NB4 (cell line): ENCODE results near the gene RPP30.

Experiments
- DNase-seq: peaks from one replicate; pipeline ENCODE4 v3.0.0; 2010; ENCODE audit warnings: low read depth
- H3K4me3 ChIP-seq: one replicate; pipeline ENCODE4 v1.5.1; 2011; ENCODE audit warnings: mild to moderate bottlenecking, low read depth, low read length, moderate library complexity
- MYC ChIP-seq: IDR thresholded peaks from 2 replicates; pipeline ENCODE4 v1.6.1; 2011; ENCODE audit warnings: low read depth, low read length
- POLR2A ChIP-seq: IDR thresholded peaks from 2 replicates; pipeline ENCODE4 v1.6.1; 2011; ENCODE audit warnings: mild to moderate bottlenecking; ENCODE audit not compliant: insufficient read length; ENCODE audit errors: extremely low read depth
- TF ChIP-seq, protein P1 (sequence below): IDR thresholded peaks from one replicate; pipeline ENCODE4 v1.5.1; 2012; ENCODE audit warnings: low read depth, low read length
- TF ChIP-seq, protein P2 (sequence below): IDR thresholded peaks from 2 replicates; pipeline ENCODE4 v1.6.1; 2011; ENCODE audit warnings: low read depth, low read length

Gene RPP30

DNA sequence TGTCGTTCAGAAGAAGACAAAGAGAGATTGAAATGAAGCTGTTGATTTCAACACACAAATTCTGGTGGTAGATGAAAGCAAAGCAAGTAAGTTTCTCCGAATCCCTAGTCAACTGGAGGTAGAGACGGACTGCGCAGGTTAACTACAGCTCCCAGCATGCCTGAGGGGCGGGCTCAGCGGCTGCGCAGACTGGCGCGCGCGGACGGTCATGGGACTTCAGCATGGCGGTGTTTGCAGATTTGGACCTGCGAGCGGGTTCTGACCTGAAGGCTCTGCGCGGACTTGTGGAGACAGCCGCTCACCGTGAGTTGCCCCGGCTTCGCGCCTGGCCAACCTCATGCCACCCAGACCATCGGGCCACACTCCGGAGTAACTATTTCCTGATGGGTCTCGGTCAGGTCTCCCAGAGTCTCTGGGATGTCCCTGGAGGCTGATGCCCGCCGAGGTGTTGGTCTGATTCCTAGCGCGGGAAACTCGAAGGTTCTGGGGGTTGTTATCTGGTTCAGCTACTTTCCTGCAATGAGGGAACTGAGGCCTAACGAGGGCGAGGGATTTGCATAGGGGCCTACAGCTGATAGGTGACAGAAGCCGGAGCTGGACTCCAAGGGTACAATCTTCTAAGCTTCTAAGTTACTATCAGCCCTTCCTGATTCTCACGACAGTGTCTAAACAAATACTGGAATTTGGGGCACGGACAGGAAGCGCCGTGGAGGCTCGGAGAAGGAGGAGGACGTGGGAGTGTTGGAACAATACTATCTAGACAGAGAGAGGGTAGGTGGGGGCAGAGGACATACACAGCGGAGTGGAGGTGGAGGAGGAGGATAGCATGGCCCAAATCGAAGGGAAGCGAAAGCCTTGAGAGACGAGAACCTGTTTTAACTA lies at the start of gene RPP30:
Gene RPP30 (plus strand): TSS at position 209 of the 882 bp plus-strand sequence. CDS start 13 bp downstream, at position 222.
- TF ChIP-seq POLR2A = peak; percentile 81
- peak; percentile 30; the same call in 1 of the 2 replicates for TF ChIP-seq MYC
- TF ChIP-seq, protein P1, sequence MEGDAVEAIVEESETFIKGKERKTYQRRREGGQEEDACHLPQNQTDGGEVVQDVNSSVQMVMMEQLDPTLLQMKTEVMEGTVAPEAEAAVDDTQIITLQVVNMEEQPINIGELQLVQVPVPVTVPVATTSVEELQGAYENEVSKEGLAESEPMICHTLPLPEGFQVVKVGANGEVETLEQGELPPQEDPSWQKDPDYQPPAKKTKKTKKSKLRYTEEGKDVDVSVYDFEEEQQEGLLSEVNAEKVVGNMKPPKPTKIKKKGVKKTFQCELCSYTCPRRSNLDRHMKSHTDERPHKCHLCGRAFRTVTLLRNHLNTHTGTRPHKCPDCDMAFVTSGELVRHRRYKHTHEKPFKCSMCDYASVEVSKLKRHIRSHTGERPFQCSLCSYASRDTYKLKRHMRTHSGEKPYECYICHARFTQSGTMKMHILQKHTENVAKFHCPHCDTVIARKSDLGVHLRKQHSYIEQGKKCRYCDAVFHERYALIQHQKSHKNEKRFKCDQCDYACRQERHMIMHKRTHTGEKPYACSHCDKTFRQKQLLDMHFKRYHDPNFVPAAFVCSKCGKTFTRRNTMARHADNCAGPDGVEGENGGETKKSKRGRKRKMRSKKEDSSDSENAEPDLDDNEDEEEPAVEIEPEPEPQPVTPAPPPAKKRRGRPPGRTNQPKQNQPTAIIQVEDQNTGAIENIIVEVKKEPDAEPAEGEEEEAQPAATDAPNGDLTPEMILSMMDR = no peak

DNA sequence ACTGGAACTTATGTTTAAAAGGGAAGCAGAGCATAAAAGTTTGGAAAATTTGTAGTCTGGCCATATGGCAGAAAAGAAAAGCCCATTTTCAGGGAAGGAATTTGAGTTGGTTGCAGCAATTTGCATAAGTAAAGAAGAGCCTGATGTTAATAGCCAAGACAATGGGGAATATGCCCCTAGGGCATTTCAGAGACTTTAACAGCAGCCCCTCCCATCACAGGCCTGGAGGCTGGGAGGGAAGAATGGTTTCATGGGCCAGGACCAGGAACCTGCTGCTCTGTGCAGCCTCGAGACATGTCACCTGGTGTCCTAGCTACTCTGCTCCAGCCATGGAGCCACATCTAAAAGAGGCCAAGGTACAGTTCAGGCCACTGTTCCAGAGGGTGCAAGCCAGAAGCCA lies 49.3 kb upstream of the RPP30 start:
- no peak overlapping the region for H3K4me3 ChIP-seq
- TF ChIP-seq POLR2A (no peak), MYC (no peak)
- TF ChIP-seq, protein P1 = no peak
- TF ChIP-seq, protein P2, sequence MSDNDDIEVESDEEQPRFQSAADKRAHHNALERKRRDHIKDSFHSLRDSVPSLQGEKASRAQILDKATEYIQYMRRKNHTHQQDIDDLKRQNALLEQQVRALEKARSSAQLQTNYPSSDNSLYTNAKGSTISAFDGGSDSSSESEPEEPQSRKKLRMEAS = no peak
- no peak for DNase-seq

More for the DNA sequence above, at the start of gene RPP30:
- DNase-seq = peak; percentile 87
- H3K4me3 ChIP-seq = peak within 1 kb of the TSS; percentile 95

GRCh38 chr10:90832111-90832510 lies 39.7 kb upstream of the RPP30 start:
- no peak overlapping the region for H3K4me3 ChIP-seq
- TF ChIP-seq, protein P1 = no peak
- no peak for TF ChIP-seq MYC
- TF ChIP-seq, protein P2 = no peak
- no peak for TF ChIP-seq POLR2A
- DNase-seq = no peak

DNA sequence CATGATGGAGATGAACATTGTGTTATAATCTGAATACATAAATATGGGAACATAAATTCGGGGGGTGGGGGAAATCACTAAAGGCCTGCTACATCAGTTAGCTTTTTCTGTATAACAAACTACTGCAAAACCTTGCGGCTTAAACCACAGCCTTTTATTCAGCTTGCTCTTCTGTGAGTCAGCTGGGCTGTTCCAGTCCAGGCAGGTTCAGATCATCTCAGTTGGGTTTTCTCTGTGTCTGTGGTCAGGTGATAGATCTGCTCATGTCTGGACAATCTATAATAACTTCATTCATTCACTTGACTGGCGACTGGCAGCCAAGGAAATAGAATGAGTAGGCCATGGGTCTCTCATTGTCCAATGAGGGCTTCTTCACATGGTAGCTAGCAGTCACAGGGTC lies 37.4 kb upstream of the RPP30 start:
- TF ChIP-seq, protein P2 = no peak
- TF ChIP-seq POLR2A = no peak
- TF ChIP-seq MYC = no peak
- TF ChIP-seq, protein P1 = no peak
- no peak overlapping the region for H3K4me3 ChIP-seq
- DNase-seq = no peak

DNA sequence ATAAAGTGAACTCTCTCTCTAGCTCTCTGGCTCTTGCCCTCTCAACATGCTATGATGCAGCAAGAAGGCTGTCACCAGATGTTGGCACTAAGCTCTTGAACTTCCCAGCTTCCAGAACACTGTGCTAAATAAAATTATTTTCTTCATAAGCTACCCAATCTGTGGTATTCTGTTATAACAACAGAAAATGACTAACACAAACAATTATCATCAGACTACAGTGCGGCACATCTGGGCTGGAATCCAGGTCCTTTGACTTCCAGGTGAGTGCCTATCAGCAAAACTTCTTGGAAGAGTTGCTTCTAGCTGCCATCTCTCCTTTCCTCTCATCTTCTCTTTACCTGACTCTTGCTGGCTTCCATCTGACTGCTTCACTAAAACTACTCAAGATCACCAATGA lies 34.3 kb upstream of the RPP30 start:
- TF ChIP-seq POLR2A = no peak
- no peak for TF ChIP-seq MYC
- TF ChIP-seq, protein P1 = no peak
- TF ChIP-seq, protein P2 = no peak
- H3K4me3 ChIP-seq = no peak overlapping the region
- no peak for DNase-seq
